ENCODE measurements around the gene ZFX. TPM values are rescaled to one million over a fixed set of nuclear protein-coding genes. Genes with fewer than 3 reads are reported as not detected.

Gene ZFX
- total and polyA plus RNA-seq, 10 of the 15 experiments (the other 5 are each of a cell fraction or from before 2014, with no cell fraction given) = 6.8 to 40.9 (median 24.6) TPM

- no peak overlapping the region for H2AFZ ChIP-seq (ENCODE audit: control insufficient read depth, low read depth, low read length)
- ATAC-seq (peak; percentile 29), DNase-seq (ENCODE audit: low read depth, low spot score) (no peak), FAIRE-seq (no peak)
- ChIA-PET POLR2A (interaction anchor here (1.0 kb wide), 1 partner anchor 19 kb away, joined by 3 read pairs; no protein-coding TSS in a partner anchor), CTCF (interaction anchor here (1.0 kb wide), 1 partner anchor 106 kb away, joined by 3 read pairs; no protein-coding TSS in a partner anchor), SMC1A (ENCODE audit: uncharacterized antibody, unreplicated experiment) (interaction anchor here (1.7 kb wide), 1 partner anchor 10 kb away, joined by 6 read pairs; no protein-coding TSS in a partner anchor), RAD21 (ENCODE audit: unreplicated experiment) (interaction anchor here (1.3 kb wide), 1 partner anchor 90 kb away, joined by 3 read pairs; no protein-coding TSS in a partner anchor)
- no peaks in the 10 kb centered on the region for H3K27me3 ChIP-seq (replicated peaks in 1 of 2; ENCODE audit: control insufficient read depth in 2 of 2, insufficient read depth in 2 of 2, low read length in 1 of 2)
- H3K27ac ChIP-seq (ENCODE audit: control insufficient read depth, insufficient read depth) = peak overlapping the region; percentile 22
- peaks cover 82% of the 10 kb centered on the region for H3K79me2 ChIP-seq (ENCODE audit: control insufficient read depth, insufficient read depth, low read length)
- peaks cover 0 to 7% of the 10 kb centered on the region in 2 experiments; a peak in 2 of 4 replicates for H3K36me3 ChIP-seq (ENCODE audit: control insufficient read depth in 2 of 2, insufficient read depth in 2 of 2, low read length in 1 of 2)
- peak overlapping the region; percentile 18 for H3K9ac ChIP-seq (ENCODE audit: control insufficient read depth, insufficient read depth, low read length)
- peaks cover 10% of the 10 kb centered on the region for H3K4me1 ChIP-seq (ENCODE audit: control insufficient read depth, insufficient read depth, low read length)
- in situ Hi-C loops (cut with MboI) (no loop called here), intact Hi-C loops (cut with micrococcal nuclease; ENCODE audit: unreplicated experiment) (loop anchor here (5.0 kb wide), 1 partner anchor 89 kb away; no protein-coding TSS in a partner anchor)
- no peaks in the 10 kb centered on the region for H4K20me1 ChIP-seq (ENCODE audit: control insufficient read depth, insufficient read depth)
- BruUV-seq (replicated peaks) = no TSS peak
- peak overlapping the region; percentile 82 for H3K4me2 ChIP-seq (ENCODE audit: control insufficient read depth, insufficient read depth)
- peak overlapping the region; percentile 88 for H3K4me3 ChIP-seq
- TF ChIP-seq ETV6 (conservative IDR thresholded peaks at IDR 0.05 in 1 of 2, IDR thresholded peaks at IDR 0.05 in 1 of 2; ENCODE audit: borderline replicate concordance in 1 of 2, low read depth in 1 of 2) = no peak
- H3K9me3 ChIP-seq (replicated peaks; ENCODE audit: control insufficient read depth, insufficient read depth, low read length) = no peaks in the 10 kb centered on the region
- 4% methylated on average over 4 of the region's 4 CpGs for WGBS (ENCODE audit: insufficient coverage, insufficient replicate concordance, low lambda C conversion rate, missing lambda C conversion rate)
Observed at GRCh38 chrX:24153178-24153795, 3.8 kb downstream of the ZFX start.

- H3K27ac ChIP-seq (ENCODE audit: control insufficient read depth, insufficient read depth) = peak overlapping the region; percentile 22; the same call in 1 of the 2 replicates
- RAD21 ChIA-PET (ENCODE audit: unreplicated experiment) = no interaction called here
- CTCF ChIA-PET = interaction anchor here (1.0 kb wide), 1 partner anchor 106 kb away, joined by 3 read pairs; no protein-coding TSS in a partner anchor
- no peak overlapping the region for H2AFZ ChIP-seq (ENCODE audit: control insufficient read depth, low read depth, low read length)
- H3K4me2 ChIP-seq (ENCODE audit: control insufficient read depth, insufficient read depth) = peak overlapping the region; percentile 82; the same call in 1 of the 2 replicates
- H4K20me1 ChIP-seq (ENCODE audit: control insufficient read depth, insufficient read depth) = no peaks in the 10 kb centered on the region
- POLR2A ChIA-PET = interaction anchor here (1.0 kb wide), 1 partner anchor 18 kb away, joined by 3 read pairs; no protein-coding TSS in a partner anchor
- H3K4me1 ChIP-seq (ENCODE audit: control insufficient read depth, insufficient read depth, low read length) = peaks cover 8% of the 10 kb centered on the region
- in situ Hi-C loops (cut with MboI) = no loop called here
- H3K27me3 ChIP-seq (replicated peaks in 1 of 2; ENCODE audit: control insufficient read depth in 2 of 2, insufficient read depth in 2 of 2, low read length in 1 of 2) = no peaks in the 10 kb centered on the region
- H3K9me3 ChIP-seq (replicated peaks; ENCODE audit: control insufficient read depth, insufficient read depth, low read length) = no peaks in the 10 kb centered on the region
- H3K36me3 ChIP-seq (ENCODE audit: control insufficient read depth in 2 of 2, insufficient read depth in 2 of 2, low read length in 1 of 2) = peaks cover 0 to 7% of the 10 kb centered on the region in 2 experiments; a peak in 2 of 4 replicates
- no peak overlapping the region; the same call in 1 of the 2 replicates for H3K9ac ChIP-seq (ENCODE audit: control insufficient read depth, insufficient read depth, low read length)
- H3K4me3 ChIP-seq = peak overlapping the region; percentile 88; the same call in 1 of the 2 replicates
- SMC1A ChIA-PET (ENCODE audit: uncharacterized antibody, unreplicated experiment) = interaction anchor here (1.7 kb wide), 1 partner anchor 9 kb away, joined by 6 read pairs; no protein-coding TSS in a partner anchor
- no peak for ATAC-seq
- TF ChIP-seq BCL11A (IDR thresholded peaks at IDR 0.05; ENCODE audit: low read depth, low read length) = no peak
- TF ChIP-seq CBX5 (IDR thresholded peaks at IDR 0.05; ENCODE audit: low read depth) = no peak
- no peak for TF ChIP-seq SKIL (IDR thresholded peaks at IDR 0.05; ENCODE audit: low read depth, poor library complexity, severe bottlenecking)
- no peak for TF ChIP-seq USF1 (IDR thresholded peaks at IDR 0.05; ENCODE audit: borderline replicate concordance, extremely low read length, insufficient read depth, low read depth, low read length)
- TF ChIP-seq NBN (IDR thresholded peaks at IDR 0.05) = no peak
- no peak for TF ChIP-seq STAT1 (conservative IDR thresholded peaks at IDR 0.05)
- TF ChIP-seq PML (IDR thresholded peaks at IDR 0.05; ENCODE audit: low read length) = no peak
- peaks cover 85% of the 10 kb centered on the region for H3K79me2 ChIP-seq (ENCODE audit: control insufficient read depth, insufficient read depth, low read length)
- DNase-seq (ENCODE audit: low read depth, low spot score) = no peak
- no TSS peak for BruUV-seq (replicated peaks)
- WGBS (ENCODE audit: insufficient coverage, insufficient replicate concordance, low lambda C conversion rate, missing lambda C conversion rate) = 89% methylated on average over 2 of the region's 2 CpGs
- no peak for FAIRE-seq
- intact Hi-C loops (cut with micrococcal nuclease; ENCODE audit: unreplicated experiment) = loop anchor here (5.0 kb wide), 1 partner anchor 89 kb away; no protein-coding TSS in a partner anchor
Observed at GRCh38 chrX:24153796-24154189, 4.3 kb downstream of the ZFX start.
